DMS114 treated with DMSO at 0.1 percent for 48 hours (cell line): ENCODE measurements around the gene LEMD2.
A peak's percentile ranks its signal among the peaks of the same experiment; 100 is the strongest.
"Not testable (repeated sequence)": the region's sequence is repeated elsewhere in the genome, so short reads cannot be mapped to it uniquely, and the experiment has no call there.

Experiments used
- DNase-seq: peaks from one replicate; lab custom pipeline; 2025; ENCODE audit not compliant: unreplicated experiment; lab: John Stamatoyannopoulos, UW

LEMD2 gene

DNA sequence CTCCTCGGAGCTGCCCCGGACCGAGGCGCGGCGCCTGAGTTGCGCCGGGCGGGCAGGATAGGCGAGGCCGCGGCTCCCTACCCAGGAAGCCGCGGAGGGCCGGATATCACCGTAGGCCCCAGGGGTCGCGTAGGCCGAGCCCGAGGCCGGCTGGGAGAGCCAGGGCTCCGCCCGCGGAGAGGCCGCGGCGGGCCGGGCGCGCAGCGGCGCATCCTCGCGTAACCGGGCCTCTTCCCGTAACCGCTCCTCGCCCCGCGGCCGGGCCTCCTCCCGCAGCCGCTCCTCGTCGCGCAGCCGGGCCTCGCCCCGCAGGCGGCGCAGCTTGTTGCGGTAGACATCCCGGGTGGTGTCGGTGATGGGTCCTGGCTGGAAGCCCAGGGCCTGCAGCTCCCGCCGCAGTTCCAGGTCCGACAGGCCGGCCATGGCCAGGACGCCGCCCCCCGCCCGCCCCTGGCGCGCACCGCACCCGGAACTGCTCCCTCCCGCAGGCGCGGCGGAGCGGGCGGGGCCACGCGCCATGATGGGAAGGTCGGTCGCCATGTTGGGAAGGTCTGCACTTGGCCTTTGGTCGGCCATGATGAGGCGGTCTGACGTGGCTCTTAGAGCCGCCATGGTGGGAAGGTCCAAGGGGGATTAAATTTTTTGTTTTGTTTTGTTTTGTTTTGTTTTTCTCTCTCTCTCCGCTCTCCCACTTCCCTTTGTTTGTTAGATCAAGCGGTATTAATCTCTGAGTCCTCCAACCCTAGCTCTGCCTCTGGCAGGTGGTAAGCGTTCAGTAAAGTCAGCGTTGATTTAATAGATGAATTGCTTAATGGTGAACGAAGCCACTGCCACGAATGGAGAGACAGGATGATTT lies at the start of gene LEMD2:
TSS of gene LEMD2 (minus strand) at position 437 of the 856 bp plus-strand sequence. CDS start at position 423, 14 bp downstream.
- DNase-seq = peak; percentile 92

DNA sequence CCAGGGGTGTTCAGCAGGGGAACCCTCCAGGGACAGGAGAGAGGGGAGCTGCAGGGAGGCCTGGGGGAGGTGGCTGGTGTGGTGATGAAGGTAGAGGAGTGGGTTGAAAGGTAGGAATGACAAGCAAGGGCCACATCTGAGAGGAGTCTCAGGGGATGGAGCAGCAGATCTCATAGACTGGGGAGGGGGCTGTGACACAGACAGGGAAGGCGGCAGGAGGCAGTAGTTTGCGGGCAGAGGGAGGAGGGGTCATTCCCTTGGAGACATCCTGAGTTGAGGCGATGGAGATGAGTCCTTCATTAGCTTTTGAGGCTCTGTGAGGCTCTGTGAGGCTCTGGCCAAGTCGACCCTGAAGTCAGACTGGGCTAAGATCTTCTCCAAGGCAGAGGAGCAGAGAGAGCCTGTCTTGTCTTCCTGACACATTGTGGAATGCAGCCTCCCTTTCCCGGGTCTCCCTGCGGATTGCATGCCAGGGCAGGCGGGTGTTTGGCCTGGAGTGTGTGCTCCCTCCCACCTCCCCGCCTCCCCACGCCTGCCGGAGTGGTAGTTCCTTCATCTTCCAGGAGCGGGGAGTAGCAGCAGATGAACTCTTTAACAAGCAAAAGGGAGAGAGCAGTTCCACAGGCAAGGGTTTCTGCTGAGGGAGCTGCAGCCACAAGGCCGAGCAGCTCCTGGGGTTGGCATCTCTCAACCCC lies 49.2 kb upstream of the LEMD2 start:
- DNase-seq = no peak

DNA sequence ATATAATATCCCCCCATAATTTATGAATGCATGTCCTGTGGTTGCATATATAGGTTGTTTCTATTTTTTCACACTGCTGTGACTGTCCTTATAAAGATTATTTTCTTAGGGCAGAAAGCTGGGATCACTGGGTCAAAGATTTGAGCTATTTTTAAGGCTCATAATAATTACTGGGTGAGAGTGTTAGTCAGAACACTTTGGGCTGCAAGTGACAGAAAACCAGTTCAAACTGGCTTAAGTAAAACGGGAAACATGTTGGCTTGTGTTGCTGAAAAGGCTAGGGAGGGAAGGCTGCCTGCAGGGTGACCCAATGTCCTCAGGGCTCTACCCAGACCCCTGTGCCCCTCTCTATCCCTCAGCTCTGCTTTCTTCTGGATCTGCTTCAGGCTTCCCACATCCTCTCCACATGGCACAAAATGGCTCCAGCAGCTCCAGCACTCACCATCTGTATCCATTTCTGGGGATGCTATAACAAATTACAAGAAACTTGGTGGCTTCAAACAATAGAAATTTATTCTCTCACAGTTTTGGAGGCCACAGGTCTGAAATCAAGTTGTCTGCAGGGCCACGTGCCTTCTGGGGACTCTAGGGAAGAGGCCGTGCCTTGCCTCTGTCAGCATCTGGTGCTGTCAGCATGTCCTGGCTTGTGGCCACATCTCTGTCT lies 48.0 kb upstream of the LEMD2 start:
- DNase-seq = no peak

DNA sequence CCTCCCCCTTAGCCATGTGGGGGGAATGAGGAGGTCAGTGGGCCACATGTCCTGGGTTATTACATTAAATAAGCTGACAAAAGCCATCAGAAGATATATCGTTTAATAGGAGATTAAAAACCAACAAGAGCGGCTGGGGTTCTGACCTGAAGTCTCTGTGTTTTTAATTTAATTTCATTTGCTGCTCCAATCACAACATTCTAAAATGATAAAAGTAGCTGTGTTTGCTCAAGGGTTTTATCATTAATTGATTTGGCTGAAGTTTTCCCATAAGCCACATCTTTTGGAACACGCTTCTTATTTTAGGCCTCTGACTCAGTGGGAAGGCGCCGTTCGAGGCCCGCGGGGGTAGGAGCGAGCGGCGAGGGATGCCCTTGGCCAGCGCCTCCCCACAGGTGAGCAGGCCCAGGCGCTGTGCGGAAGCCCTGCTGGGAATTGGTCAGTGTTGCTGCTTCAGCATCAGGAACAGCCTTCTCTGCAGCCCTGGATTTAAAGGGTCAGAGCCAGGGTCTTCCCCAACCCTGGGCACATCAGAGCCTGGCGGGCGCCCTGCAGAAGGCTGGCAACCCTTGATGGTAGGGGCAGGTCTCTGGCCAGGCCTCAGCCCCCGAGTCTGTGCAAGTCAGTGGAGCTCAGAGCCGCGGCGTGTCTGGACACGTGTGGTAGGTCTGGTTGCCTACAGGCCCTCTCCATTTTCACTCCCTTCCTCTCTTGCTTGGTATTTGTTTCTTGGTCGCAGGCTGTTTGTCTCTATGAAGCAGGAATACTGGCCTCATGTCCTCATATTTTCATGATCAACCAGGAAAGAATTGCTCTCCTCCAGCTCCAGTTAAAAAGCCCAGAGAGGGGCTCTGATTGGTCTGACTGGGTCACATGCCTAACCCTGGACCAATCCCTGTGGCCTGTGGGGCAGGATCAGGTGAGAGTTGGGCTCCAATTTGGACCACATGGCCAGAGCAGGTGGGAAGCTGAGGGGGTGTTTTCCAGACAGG lies 45.8 kb upstream of the LEMD2 start:
- no peak for DNase-seq

DNA sequence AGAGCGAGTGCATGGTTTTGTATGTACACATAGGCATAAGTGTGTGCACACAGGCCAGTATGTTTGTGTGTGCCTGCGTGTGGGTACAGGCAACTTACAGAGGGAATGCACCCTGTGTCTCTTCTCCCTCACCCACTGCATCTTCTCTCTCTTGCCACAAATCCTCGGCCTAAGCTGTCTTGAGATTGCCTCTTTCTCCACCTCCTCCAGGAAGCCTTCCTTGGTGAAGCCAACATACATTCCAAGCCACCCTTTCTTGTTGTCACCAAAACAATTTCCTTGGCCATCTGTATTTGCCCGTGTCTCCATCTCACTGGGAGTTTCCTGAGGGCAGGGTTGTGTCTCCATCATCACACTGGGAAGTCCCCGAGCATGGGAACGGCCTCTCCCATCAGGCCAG lies 44.7 kb upstream of the LEMD2 start:
- DNase-seq = no peak

DNA sequence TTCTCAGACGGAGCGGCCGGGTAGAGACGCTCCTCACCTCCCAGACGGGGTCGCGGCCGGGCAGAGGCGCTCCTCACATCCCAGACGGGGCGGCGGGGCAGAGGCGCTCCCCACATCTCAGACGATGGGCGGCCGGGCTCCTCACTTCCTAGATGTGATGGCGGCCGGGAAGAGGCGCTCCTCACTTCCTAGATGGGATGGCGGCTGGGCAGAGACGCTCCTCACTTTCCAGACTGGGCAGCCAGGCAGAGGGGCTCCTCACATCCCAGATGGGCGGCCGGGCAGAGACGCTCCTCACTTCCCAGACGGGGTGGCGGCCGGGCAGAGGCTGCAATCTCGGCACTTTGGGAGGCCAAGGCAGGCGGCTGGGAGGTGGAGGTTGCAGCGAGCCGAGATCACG lies 43.9 kb upstream of the LEMD2 start:
- DNase-seq = not testable (repeated sequence)

DNA sequence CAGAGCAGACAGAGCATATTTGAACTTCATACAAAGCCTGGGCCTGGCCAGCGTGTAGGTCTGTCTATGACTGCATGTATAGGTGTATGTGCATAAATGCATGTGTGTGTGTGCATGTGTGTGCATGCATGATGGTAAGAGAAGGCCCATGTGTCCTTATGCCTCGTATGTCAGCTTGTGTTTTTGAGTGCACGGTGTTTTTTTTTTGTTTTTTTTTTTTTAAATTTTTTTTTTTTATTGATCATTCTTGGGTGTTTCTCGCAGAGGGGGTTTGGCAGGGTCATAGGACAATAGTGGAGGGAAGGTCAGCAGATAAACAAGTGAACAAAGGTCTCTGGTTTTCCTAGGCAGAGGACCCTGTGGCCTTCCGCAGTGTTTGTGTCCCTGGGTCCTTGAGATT lies 42.8 kb upstream of the LEMD2 start:
- not testable (repeated sequence) for DNase-seq

DNA sequence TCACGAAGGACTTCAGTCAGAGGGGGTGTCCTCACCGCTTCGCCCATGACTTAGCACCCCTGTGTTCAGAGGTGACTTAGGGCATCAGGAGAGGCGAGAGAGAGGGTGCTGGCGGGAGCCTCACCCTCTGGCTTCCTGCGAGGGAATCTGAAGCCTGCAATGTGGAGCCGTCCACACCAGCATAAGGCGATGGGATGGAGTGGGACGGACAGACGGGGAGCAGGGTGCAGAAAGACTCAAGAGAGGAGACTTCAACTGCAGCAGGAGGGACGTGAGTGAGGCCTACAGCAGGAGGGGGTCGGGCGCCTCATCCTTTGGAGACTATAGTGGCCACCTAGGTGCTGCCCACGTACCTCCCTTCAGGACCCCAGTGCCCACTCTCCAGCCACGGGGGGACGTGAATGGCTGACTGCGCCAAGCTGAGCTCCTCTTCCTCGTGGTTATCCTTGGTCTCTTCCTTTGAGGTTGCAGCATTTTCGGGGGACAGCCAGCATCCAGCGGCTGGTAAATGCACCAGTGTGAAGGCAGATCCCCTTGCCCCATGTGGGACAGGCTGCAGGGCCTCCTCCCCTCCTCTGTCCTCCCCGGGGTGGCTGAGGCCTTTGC lies 41.8 kb upstream of the LEMD2 start:
- no peak for DNase-seq

DNA sequence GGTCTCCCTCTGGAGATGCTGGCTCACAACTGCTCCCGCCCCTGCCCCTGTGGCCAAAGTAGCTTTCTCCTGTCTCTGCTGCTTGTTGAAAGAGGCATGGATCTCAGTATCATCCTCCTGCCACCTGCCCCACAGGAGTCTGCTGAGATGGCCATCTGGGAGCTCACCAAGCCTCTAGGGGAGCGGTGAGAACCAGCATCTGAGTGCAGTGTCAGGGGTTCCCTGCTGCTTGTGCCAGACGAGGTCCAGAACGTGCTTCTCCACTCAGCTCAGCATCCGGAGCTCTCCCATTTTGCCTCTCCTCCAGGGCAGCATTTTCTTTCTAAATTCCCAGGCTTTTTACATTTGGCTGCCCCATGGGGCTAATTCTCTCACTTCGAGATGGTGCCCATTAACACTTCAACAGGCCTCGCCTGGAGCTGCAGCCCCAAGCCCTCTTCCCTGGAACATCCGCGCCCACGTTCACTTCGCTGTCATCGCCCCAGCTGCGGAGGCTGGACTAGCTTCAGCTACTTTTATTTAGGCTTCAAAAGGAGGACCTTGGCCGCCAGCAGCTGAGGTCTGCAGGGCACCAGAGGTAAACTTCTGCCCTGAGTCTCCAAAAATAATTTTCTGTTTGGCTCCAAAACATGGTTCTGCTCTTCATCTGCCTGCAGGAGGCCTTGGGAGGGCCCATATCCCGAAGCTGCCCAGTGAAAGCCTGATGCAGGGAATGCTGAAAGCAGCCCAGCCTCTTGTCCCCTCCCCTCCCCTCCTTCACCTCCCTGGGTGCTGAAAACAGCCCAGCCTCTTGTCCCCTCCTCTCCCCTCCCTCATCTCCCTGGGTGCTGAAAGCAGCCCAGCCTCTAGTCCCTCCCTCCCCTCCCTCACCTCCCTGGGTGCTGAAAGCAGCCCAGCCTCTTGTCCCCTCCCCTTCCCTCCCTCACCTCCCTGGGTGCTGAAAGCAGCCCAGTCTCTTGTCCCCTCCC lies 40.1 kb upstream of the LEMD2 start:
- DNase-seq = no peak

DNA sequence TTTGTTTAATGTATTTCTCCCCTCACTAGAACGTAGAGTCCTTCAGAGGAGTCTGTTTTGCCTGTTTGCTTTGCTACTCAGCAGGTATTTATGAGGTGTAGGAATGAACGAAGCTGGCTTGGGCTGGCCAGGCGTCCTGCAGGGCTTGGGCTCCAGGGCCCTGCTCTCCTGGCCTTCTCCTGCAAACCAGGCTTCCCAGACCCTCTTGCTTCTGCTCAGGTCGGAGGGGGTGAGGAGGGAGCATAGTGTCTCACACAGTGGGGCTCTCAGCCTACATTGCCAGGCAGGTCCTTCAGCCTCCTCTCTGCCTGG lies 39.5 kb upstream of the LEMD2 start:
- no peak for DNase-seq

DNA sequence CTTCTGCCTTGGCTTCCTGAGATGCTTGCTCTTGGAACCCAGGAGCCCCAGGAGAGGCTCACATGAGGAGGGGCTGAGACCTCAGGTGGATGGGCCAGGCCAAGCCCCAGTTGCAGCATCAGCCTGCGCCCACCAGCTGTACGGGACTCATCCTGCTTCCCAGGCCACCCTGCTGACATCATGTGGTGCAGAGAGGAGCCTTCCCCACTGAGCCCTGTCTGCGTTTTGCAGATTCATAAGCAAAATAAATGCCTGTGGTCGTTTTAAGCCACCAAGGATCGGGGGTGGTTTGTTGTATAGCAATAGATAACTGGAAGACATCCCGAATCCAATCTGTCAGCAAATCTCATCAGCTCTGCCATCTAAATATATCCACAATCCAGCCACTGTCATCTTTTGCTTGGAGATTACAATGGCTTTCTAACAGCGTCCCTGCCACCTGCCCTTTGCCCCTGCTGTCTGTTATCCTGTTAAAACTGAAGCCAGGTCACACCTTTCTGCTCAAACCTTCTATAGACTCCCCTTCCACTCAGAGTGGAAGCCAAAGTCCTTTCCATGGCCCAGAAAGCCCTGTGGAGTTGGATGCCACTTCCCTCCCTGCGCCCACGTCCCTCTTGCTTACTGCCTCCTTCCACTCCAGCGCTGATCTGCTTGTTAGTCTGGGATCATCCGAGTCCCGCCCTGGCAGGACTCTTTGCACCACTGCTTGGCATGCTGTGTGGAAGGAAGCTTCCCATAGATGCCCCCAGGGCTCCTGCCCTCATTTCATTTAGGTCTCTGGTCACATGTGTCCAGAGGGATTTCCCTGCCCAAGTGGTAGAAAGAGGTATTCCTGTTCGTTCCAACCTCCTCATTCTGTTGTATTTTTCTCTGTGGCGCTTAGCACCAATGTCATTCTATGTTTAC lies 38.9 kb upstream of the LEMD2 start:
- no peak for DNase-seq

DNA sequence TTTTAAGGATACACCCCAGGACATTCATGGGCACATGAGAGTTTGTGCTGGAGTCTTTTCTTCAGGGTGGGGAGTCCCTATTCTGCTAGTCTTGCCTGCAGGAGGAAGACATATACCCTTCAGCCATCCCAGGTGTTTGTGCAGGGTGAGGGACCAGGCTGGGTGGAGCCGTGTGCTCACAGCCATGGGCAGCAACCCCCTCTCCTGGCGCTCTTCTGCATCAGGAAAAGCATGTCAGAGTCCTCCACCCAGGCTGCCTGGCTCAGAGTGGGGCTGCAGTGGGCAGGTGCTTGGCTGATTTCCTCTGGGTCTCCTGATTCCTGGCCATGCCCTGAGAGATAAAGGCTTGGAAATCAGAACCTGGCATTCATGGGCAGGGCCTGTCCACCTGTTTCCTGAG lies 37.6 kb upstream of the LEMD2 start:
- no peak for DNase-seq

DNA sequence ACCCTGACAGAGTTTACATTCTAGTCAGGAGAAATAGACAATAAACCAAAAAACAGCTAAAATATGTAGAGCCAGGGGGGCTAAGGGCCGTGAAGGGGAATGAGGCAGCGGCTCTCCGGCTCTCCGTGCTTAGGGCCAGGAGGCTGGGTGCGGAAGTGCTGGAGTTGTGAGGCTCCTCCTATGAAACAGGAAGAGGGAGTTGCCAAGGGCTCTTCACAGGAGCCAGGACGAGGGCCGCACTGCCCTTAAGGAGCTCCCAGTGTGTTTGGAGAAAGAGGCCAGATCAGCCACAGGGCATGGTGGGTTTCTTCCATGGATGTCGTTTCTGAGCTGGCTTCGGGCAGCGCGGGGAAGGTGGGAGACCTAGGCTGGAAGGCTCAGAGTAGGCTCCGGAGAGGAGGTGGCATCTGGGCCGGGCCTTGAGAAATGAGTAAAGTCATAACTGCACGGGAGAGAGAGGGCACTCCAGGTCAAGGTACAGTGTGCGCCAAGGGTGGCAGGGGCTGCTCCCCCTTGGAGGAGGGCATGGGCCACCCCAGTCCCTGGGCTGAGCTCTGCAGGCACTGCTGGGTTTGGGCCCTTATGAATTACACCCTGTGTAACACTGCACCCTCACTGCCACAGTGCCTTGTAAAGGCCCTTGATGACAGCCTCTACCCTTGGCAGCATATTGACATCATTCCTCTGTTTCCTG lies 35.7 kb upstream of the LEMD2 start:
- no peak for DNase-seq

DNA sequence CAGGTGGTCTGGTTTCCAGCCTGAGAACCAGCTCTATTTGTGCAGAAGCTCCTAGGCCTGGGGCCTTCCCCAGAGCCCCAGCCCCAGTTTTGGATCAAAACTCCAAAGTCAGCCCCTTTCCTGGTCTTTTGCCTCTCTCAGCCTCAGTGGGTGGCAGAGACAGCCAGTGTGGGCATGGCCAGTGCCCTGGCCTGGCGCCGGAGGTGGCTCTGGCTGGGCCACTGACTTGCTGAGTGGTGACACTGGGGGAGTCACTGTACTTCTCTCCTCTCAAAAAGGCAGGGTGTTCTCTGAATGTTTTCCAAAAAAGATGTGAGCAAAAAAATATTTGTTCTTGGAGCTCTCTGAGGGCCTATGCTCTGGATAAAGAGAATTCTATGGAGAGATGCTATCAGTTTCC lies 34.9 kb upstream of the LEMD2 start:
- DNase-seq = no peak

DNA sequence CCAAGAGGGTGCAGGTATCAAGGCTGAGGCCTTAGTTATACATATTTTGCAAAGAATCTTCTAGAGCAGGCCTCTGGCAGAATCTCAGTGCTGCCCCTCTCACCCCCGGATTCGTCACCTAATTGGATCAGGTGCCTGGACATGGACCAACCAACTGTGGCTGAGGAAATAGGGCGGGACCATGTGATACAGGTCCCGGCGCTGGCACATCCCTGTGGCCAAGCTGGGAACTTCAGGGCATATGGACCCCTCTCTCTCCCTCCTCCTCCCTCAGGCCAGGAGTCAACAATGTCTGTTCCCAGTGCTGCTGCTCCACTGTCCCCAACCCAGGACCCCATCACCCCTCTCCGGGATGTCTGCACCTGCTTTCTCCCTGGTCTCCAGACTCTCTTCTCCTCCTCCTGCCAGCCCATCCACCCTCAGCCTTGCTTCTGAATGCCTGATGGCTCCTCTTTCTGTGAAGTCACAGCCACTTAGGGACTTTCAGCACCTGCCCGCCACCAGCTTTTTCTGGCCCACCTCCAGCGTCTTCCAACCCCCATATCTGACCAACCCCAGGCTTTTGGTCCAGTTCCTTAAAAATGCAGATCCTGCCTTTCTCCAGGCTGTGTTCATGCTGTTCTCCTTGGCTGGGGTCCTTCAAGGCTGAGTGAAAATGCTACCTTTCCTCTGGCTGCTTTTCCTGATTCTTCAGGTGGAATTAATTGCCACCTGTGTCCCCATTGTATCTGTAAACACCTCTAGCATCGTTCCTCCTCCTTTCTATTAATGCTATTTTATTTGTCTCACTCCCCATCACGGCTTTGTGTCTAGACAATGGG lies 33.9 kb upstream of the LEMD2 start:
- DNase-seq = no peak

DNA sequence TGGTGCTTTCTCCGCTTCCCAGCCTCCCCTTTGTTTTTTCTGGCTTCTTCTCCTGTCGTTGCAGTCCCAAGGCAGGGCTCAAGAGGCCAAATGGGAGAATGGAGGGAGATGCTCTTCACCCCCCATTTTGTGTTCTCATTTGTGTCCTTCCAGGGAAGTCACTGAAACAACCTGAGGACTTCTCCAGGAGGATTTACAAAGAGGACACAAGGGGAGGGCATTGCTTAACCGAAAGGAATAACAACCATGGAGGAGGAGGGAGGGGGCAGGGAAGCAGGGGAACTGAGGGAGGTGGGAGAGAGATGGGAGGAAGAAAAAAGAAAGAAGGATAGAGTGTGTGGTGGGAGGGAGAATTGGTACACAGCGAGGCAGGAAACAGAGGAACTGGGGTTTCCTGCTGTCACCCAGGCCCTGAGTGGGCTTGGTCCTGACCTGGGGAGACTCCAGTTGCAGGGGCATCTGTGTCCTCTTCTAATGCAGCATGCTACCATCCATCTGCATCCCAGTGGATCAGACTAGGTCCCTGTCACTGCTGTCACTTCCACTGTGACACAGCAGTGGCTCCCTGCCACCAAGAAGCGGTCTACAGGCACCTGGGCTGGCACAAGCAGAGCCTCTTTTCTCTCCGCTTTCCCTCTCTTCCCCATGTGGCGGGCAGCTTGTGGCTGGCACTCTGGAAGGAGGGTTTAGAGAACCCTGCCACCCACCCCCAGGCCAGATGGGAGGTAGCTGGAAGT lies 32.0 kb upstream of the LEMD2 start:
- DNase-seq = no peak
